Hepatocyte (in vitro differentiated cells): Measurements from ENCODE around the gene PTPN12. TPM values are rescaled to one million over a fixed set of nuclear protein-coding genes. Genes with fewer than 3 reads are reported as not detected.

Experiments used
- DNase-seq: peaks from one replicate; pipeline ENCODE4 v3.0.0-alpha.2; 2016; ENCODE audit warnings: low spot score
- H2AFZ ChIP-seq: fragments of 200-600 bp; sonication (generic); 2 replicates; pipeline ENCODE4 v1.6.0; 2016; ENCODE audit warnings: antibody characterized with exemption, mild to moderate bottlenecking
- H3K27ac ChIP-seq: fragments of 200-600 bp; sonication (generic); 2 replicates; pipeline ENCODE4 v1.5.1; 2016; ENCODE audit warnings: mild to moderate bottlenecking
- H3K27me3 ChIP-seq: fragments of 200-600 bp; sonication (generic); 2 replicates; pipeline ENCODE4 v1.6.1; 2016
- H3K36me3 ChIP-seq: fragments of 200-600 bp; sonication (generic); replicated peaks from 2 replicates; pipeline ENCODE4 v1.5.1; 2016; ENCODE audit warnings: low read depth; ENCODE audit not compliant: insufficient read depth
- H3K4me1 ChIP-seq: fragments of 200-600 bp; sonication (generic); 2 replicates; pipeline ENCODE4 v1.5.1; 2016; ENCODE audit warnings: mild to moderate bottlenecking, moderate library complexity; ENCODE audit not compliant: insufficient read depth
- H3K4me2 ChIP-seq: fragments of 200-600 bp; sonication (generic); 2 replicates; pipeline ENCODE4 v1.6.0; 2016
- H3K4me3 ChIP-seq: fragments of 200-600 bp; sonication (generic); 2 replicates; pipeline ENCODE4 v1.5.1; 2016; ENCODE audit warnings: mild to moderate bottlenecking
- H3K79me2 ChIP-seq: fragments of 200-600 bp; sonication (generic); 2 replicates; pipeline ENCODE4 v1.6.0; 2017; ENCODE audit warnings: mild to moderate bottlenecking
- H3K9me2 ChIP-seq: fragments of 200-600 bp; sonication (generic); replicated peaks from 2 replicates; pipeline ENCODE4 v1.6.0; 2017; ENCODE audit warnings: mild to moderate bottlenecking; ENCODE audit not compliant: insufficient read depth
- H3K9me3 ChIP-seq: fragments of 200-600 bp; sonication (generic); 2 replicates; pipeline ENCODE4 v1.5.1; 2016; ENCODE audit warnings: low read depth, mild to moderate bottlenecking
- H4K20me1 ChIP-seq: fragments of 200-600 bp; sonication (generic); 2 replicates; pipeline ENCODE4 v1.6.0; 2016; ENCODE audit warnings: mild to moderate bottlenecking; ENCODE audit not compliant: insufficient read depth, poor library complexity, severe bottlenecking
- CTCF ChIP-seq: fragments of 200-600 bp; sonication (generic); IDR thresholded peaks from 2 replicates; pipeline ENCODE4 v1.5.1; 2016; ENCODE audit warnings: antibody characterized with exemption, mild to moderate bottlenecking; ENCODE audit not compliant: poor library complexity
- EZH2 ChIP-seq: fragments of 200-600 bp; sonication (generic); IDR thresholded peaks from 2 replicates; pipeline ENCODE4 v1.6.1; 2016; ENCODE audit warnings: antibody characterized with exemption, mild to moderate bottlenecking, borderline replicate concordance
- EZH2phosphoT487 ChIP-seq: fragments of 200-600 bp; sonication (generic); IDR thresholded peaks from one replicate; pipeline ENCODE4 v1.6.1; 2018; ENCODE audit warnings: antibody characterized with exemption, mild to moderate bottlenecking, low read depth, moderate library complexity; ENCODE audit not compliant: unreplicated experiment, severe bottlenecking
- WGBS: methylation state at CpG from one replicate; pipeline ENCODE4 v1.1.6; 2016; ENCODE audit warnings: low lambda C conversion rate; ENCODE audit errors: missing lambda C conversion rate; 5-methylcytosine and 5-hydroxymethylcytosine counted together
- polyA plus RNA-seq: library from polyadenylated mRNA; unstranded; fragments of >200 nt; fragmentation: Nextera tagmentation; extraction: Ambion mirVana; gene quantifications from 2 replicates; pipeline ENCODE4 v1.2.1, GENCODE V29; 2016
- total RNA-seq: library from RNA; depleted of rRNA; stranded (reverse); fragments of >200 nt; gene quantifications from 2 replicates; pipeline ENCODE4 v1.2.3, GENCODE V29; 2014

The PTPN12 gene
- total and polyA plus RNA-seq, 2 experiments from 2014 or later: 16.4 to 50.5 TPM

DNA sequence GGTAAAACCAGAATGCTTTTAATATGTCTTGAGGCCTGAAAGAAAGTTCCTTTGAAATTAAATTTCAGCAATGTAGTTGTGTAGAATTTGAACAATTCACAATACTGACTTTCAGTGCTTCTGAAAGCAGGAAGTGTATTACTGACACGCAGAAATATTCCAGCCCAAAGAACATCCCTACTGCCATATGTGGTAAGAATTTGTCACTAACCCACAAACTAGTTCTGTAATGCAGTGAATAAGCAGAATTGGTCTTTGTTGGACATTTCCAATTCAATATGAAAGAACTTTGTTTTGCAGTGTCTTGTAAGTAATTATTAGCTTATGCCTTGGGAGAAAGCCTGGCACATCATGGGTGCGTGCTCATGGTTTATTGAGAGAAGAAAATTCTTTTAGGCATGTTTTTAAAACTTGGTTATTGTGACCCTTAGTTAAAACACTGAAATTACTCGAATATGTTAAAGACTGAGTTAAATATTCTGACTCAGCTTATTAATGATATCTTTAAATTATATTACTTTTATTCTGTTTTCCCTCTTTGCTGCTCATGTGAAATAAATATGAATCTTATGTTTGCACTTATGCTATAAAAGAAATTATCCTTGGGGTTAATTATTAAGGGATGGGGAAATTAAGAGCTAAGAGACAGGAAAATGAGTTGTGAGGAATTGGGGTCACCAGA, 33.4 kb downstream of the PTPN12 start:
- H4K20me1 ChIP-seq: peaks cover 42% of the 10 kb centered on the region

DNA sequence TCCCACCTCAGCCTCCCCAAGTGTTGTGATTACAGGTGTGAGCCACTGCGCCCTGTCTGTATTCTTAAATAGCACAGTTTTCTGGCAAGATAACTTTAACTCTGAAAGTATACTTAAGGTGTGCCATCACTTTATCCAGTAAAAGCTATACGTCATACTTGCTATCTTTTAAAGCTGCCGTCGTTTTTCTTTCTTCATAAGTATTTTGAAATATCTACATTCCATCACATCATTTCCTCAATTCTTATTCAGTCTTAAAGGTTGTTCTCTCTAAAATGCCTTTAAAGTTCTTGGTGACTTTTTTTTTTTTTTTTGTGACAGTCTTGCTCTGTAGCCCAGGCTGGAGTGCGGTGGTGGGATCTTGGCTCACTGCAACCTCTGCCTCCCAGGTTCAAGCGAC, 34.7 kb downstream of the PTPN12 start:
- H3K79me2 ChIP-seq: peaks cover 77% of the 10 kb centered on the region
- DNase-seq: no peak
- H3K27me3 ChIP-seq: no peaks in the 10 kb centered on the region
- no peak overlapping the region for H3K27ac ChIP-seq
- H3K4me2 ChIP-seq: no peak overlapping the region
- 91% methylated on average over 6 of the region's 6 CpGs for WGBS
- no peaks in the 10 kb centered on the region for H3K36me3 ChIP-seq
- H3K4me1 ChIP-seq: no peaks in the 10 kb centered on the region
- peaks cover 28% of the 10 kb centered on the region for H4K20me1 ChIP-seq
- H3K9me2 ChIP-seq: no peaks in the 10 kb centered on the region
- H2AFZ ChIP-seq: no peak overlapping the region
- H3K9me3 ChIP-seq: no peaks in the 10 kb centered on the region
- TF ChIP-seq EZH2phosphoT487 (no peak), EZH2 (no peak)
- no peak overlapping the region for H3K4me3 ChIP-seq

More for the DNA sequence above, 33.4 kb downstream of the PTPN12 start:
- 95% methylated on average over 3 of the region's 3 CpGs for WGBS
- no peak for TF ChIP-seq CTCF
- TF ChIP-seq EZH2: no peak
- no peak for TF ChIP-seq EZH2phosphoT487
- Histone ChIP-seq H3K4me2 (no peak overlapping the region), H3K4me1 (no peaks in the 10 kb centered on the region), H3K4me3 (no peak overlapping the region), H3K27me3 (no peaks in the 10 kb centered on the region), H3K36me3 (no peaks in the 10 kb centered on the region), H3K9me3 (no peaks in the 10 kb centered on the region), H3K27ac (no peak overlapping the region), H3K79me2 (peaks cover 84% of the 10 kb centered on the region), H2AFZ (no peak overlapping the region), H3K9me2 (no peaks in the 10 kb centered on the region)
- no peak for DNase-seq

- TF ChIP-seq CTCF (no peak), EZH2phosphoT487 (no peak), EZH2 (no peak)
- Histone ChIP-seq H3K4me2 (no peak overlapping the region), H3K79me2 (peaks cover 51% of the 10 kb centered on the region), H3K9me2 (no peaks in the 10 kb centered on the region), H3K27me3 (no peaks in the 10 kb centered on the region), H3K9me3 (no peaks in the 10 kb centered on the region), H3K4me3 (no peak overlapping the region), H2AFZ (no peak overlapping the region), H3K27ac (no peak overlapping the region), H3K4me1 (no peaks in the 10 kb centered on the region), H3K36me3 (no peaks in the 10 kb centered on the region), H4K20me1 (peaks cover 7% of the 10 kb centered on the region)
- no peak for DNase-seq
- WGBS: 93% methylated on average over 7 of the region's 7 CpGs
These were observed 38.1 kb downstream of the PTPN12 start for GRCh38 chr7:77575187-77575586.

- no peaks in the 10 kb centered on the region for H3K4me1 ChIP-seq
- no peak overlapping the region for H3K4me2 ChIP-seq
- 95% methylated on average over 3 of the region's 3 CpGs for WGBS
- no peaks in the 10 kb centered on the region for H4K20me1 ChIP-seq
- no peak overlapping the region for H2AFZ ChIP-seq
- no peaks in the 10 kb centered on the region for H3K36me3 ChIP-seq
- H3K79me2 ChIP-seq: peaks cover 36% of the 10 kb centered on the region
- no peak overlapping the region for H3K27ac ChIP-seq
- no peak overlapping the region for H3K4me3 ChIP-seq
- no peaks in the 10 kb centered on the region for H3K9me3 ChIP-seq
- no peak for DNase-seq
- no peaks in the 10 kb centered on the region for H3K27me3 ChIP-seq
- no peaks in the 10 kb centered on the region for H3K9me2 ChIP-seq
- TF ChIP-seq EZH2 (no peak), CTCF (no peak), EZH2phosphoT487 (no peak)
These were observed 39.8 kb downstream of the PTPN12 start for GRCh38 chr7:77576856-77577255.
